Measurements from ENCODE around the gene ECHDC1. TPM values are rescaled to one million over a fixed set of nuclear protein-coding genes. Genes with fewer than 3 reads are reported as not detected.

ECHDC1 gene
- total RNA-seq, 6 experiments from 2014 or later: 41.3 to 51.7 (median 45.7) TPM

DNA sequence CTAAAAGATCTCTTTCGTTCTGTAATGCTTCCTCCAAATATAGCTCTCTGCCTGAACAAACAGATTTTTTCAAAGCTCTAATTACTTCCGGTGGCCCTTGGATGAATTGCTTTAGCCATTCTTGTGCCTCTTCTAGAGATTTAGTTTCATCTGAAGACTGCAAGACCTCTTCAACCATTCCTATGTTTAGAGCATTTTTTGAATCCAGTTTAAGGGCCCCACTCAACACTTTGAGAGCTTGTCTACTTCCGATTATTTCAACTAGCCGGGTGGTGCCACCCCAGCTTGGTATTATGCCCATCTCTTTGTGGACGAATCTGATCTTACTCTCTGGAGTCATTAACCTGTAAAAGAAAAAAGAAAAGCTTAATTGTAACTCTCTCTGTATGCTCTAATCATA is 53.5 kb downstream of the ECHDC1 start:
- WGBS (ENCODE audit: insufficient coverage, low coverage, low lambda C conversion rate, missing lambda C conversion rate): 58% methylated on average over 5 of the region's 5 CpGs
- no peaks in the 10 kb centered on the region for H3K27me3 ChIP-seq
- intact Hi-C loops (cut with DNase I): no loop called here
- no peak overlapping the region for H3K4me3 ChIP-seq
- ATAC-seq (no peak), DNase-seq (no peak)
- no peak overlapping the region for H3K27ac ChIP-seq
- no peak for TF ChIP-seq POLR2A (IDR thresholded peaks at IDR 0.05)
- TF ChIP-seq, protein P1, sequence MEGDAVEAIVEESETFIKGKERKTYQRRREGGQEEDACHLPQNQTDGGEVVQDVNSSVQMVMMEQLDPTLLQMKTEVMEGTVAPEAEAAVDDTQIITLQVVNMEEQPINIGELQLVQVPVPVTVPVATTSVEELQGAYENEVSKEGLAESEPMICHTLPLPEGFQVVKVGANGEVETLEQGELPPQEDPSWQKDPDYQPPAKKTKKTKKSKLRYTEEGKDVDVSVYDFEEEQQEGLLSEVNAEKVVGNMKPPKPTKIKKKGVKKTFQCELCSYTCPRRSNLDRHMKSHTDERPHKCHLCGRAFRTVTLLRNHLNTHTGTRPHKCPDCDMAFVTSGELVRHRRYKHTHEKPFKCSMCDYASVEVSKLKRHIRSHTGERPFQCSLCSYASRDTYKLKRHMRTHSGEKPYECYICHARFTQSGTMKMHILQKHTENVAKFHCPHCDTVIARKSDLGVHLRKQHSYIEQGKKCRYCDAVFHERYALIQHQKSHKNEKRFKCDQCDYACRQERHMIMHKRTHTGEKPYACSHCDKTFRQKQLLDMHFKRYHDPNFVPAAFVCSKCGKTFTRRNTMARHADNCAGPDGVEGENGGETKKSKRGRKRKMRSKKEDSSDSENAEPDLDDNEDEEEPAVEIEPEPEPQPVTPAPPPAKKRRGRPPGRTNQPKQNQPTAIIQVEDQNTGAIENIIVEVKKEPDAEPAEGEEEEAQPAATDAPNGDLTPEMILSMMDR (IDR thresholded peaks at IDR 0.05): no peak
- H3K4me1 ChIP-seq: peaks cover 0 to 15% (median 0%) of the 10 kb centered on the region in 4 donors
- no peaks in the 10 kb centered on the region for H3K9me3 ChIP-seq
- H3K36me3 ChIP-seq: peaks cover 0 to 30% (median 15%) of the 10 kb centered on the region in 4 donors

DNA sequence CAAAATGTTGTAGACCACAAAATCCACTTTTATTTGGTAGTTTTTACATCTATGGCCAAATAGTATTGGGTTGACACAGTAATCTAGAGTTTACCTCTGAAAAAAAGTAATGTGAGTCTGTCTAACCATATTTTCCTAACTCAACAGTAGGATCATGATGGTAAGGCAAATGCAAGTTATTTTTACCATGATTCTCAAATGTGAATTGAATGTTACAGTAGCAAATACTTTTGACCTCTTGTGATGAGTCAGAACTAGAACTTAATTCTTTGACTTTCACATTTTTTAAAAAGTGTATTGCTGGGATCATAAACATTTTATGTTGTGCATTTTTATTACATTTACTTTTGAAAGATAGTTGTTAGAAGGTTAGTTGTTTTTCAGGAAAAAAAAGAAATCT is 54.7 kb downstream of the ECHDC1 start:
- Histone ChIP-seq H3K36me3 (peaks cover 0 to 30% (median 15%) of the 10 kb centered on the region in 4 donors), H3K9me3 (no peaks in the 10 kb centered on the region), H3K27me3 (no peaks in the 10 kb centered on the region), H3K4me3 (no peak overlapping the region), H3K4me1 (peaks cover 0 to 15% (median 0%) of the 10 kb centered on the region in 4 donors), H3K27ac (no peak overlapping the region)
- DNase-seq (no peak), ATAC-seq (no peak)
- intact Hi-C loops (cut with DNase I): no loop called here
- TF ChIP-seq, protein P1 (IDR thresholded peaks at IDR 0.05): no peak
- no peak for TF ChIP-seq POLR2A (IDR thresholded peaks at IDR 0.05)

DNA sequence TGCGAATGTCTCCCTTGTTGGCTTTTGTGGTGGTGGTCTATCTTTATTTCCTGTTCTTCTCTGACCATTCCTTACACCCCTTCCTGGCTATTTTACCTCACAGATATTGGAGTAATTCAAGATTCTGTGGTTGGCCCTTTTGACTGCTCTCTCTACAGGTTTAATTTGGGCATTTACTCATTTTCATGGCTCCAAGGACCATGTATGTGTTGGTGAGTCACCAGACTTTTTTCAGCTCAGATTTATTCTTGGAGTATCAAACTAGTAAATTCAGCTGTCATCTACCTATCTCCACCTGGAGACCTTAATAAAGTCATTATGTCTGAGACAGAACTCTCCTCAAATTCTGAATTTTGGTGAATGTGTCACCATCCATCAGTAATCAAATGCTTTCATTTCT is 61.2 kb downstream of the ECHDC1 start:
- Histone ChIP-seq H3K27ac (no peak overlapping the region), H3K36me3 (peaks cover 0 to 48% (median 13%) of the 10 kb centered on the region in 4 donors), H3K4me3 (no peak overlapping the region), H3K27me3 (no peaks in the 10 kb centered on the region), H3K4me1 (peaks cover 0 to 27% (median 6%) of the 10 kb centered on the region in 4 donors), H3K9me3 (no peaks in the 10 kb centered on the region)
- TF ChIP-seq POLR2A (IDR thresholded peaks at IDR 0.05): no peak
- TF ChIP-seq, protein P1 (IDR thresholded peaks at IDR 0.05): no peak
- ATAC-seq (no peak), DNase-seq (no peak)
- intact Hi-C loops (cut with DNase I): no loop called here
- WGBS (ENCODE audit: insufficient coverage, low coverage, low lambda C conversion rate, missing lambda C conversion rate): 100% methylated on average over 1 of the region's 1 CpG

DNA sequence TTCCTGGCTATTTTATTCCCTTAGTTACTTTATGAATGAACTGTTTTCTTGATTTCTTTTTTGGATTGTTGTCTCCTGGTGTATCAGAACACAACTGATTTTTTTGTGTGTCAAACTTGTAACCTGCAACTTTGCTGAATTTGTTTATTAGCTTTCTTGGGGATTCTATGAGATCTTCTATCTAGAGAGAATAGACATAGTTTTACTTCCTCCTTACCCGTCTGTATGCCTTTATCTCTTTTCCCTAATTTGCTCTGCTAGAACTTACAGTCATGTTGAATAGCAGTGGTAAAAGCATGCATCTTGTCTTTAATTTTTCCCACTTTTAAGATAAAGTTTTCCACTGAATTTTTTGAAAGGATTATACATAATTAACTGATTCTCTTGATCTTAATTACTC is 63.6 kb downstream of the ECHDC1 start:
- Histone ChIP-seq H3K9me3 (no peaks in the 10 kb centered on the region), H3K4me3 (no peak overlapping the region), H3K4me1 (peaks cover 0 to 28% (median 10%) of the 10 kb centered on the region in 4 donors), H3K27ac (peak overlapping the region in 1 of 3 donors; percentile 89), H3K27me3 (no peaks in the 10 kb centered on the region), H3K36me3 (peaks cover 0 to 31% (median 6%) of the 10 kb centered on the region in 4 donors)
- ATAC-seq: no peak
- WGBS (ENCODE audit: insufficient coverage, low coverage, low lambda C conversion rate, missing lambda C conversion rate): 8% methylated on average over 1 of the region's 1 CpG
- TF ChIP-seq POLR2A (IDR thresholded peaks at IDR 0.05): no peak
- TF ChIP-seq, protein P1 (IDR thresholded peaks at IDR 0.05): no peak
- DNase-seq: no peak
- intact Hi-C loops (cut with DNase I): no loop called here
